ENCODE data around the gene FRMD4A.

Gene FRMD4A

DNA sequence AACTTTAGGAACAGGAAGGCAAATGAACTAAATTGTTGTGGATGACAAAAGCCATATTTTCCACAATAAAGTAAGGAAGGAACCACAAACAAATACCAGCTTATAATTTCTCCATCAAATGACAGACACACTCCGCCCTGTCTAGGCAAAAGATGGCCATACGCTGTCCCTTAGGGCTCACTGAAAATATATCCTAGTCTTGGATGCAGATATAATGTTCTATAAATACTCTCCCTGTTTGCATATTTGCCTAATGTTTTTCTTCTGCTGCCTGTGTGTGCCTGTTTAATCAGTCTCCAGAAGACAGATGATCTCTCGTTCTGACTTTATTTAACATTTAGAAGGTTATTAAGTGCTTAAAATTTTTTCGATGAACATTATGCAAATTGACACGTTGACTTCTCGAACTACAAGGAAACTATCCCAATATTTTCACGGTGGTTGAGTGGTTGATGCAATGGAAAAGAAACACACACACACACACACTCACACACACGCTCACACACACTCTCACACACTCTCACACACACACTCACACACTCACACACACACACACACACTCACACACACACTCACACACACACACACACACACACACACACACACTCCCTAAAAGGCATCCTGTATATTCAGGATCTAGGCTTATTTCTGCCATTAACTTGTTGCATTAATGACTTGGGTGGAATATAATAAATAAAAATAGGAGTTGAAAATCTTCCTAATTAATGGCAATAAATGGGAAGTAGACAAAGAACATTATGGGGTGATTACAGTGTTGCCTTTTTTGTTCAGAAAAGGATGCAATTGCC, 446.9 kb downstream of the FRMD4A start:
- TF ChIP-seq, protein P1, sequence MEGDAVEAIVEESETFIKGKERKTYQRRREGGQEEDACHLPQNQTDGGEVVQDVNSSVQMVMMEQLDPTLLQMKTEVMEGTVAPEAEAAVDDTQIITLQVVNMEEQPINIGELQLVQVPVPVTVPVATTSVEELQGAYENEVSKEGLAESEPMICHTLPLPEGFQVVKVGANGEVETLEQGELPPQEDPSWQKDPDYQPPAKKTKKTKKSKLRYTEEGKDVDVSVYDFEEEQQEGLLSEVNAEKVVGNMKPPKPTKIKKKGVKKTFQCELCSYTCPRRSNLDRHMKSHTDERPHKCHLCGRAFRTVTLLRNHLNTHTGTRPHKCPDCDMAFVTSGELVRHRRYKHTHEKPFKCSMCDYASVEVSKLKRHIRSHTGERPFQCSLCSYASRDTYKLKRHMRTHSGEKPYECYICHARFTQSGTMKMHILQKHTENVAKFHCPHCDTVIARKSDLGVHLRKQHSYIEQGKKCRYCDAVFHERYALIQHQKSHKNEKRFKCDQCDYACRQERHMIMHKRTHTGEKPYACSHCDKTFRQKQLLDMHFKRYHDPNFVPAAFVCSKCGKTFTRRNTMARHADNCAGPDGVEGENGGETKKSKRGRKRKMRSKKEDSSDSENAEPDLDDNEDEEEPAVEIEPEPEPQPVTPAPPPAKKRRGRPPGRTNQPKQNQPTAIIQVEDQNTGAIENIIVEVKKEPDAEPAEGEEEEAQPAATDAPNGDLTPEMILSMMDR (IDR thresholded peaks at IDR 0.05; ENCODE audit: low read depth, low read length, missing control alignments), result no peak
- H3K4me3 ChIP-seq (replicated peaks; ENCODE audit: low read depth, low read length), result no peak overlapping the region
- no peak for DNase-seq (ENCODE audit: extremely low read depth, low read depth)

DNA sequence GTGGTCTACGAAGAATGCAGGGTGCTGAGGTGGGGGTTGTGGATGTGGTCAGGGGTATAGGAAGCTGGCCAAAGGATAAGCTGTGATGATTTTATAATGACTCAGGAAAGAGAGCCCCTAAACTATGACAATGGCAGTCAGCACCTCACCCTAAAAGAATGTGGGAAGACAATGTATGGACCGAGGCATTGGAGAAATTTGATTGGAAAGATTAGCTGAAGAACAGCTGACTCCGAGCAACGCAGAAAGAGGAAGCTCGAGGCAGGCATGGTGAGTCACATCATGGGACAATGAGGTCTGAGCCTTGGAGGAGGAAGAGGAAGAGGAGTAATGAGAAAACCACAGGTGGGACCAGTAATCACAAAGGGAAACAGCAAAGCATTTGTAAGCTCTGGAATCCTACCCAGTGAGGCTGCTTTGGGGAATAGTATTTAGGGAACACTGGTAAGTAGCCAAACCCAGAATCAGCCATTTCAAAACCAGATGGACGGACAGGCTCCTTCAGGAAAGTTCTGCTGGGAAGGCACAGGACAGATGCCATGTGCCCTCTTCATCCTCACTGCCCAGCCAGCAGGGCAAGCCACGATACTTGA, 448.5 kb downstream of the FRMD4A start:
- TF ChIP-seq, protein P1 (IDR thresholded peaks at IDR 0.05; ENCODE audit: low read depth, low read length, missing control alignments), result no peak
- DNase-seq (ENCODE audit: extremely low read depth, low read depth), result peak; percentile 90

DNA sequence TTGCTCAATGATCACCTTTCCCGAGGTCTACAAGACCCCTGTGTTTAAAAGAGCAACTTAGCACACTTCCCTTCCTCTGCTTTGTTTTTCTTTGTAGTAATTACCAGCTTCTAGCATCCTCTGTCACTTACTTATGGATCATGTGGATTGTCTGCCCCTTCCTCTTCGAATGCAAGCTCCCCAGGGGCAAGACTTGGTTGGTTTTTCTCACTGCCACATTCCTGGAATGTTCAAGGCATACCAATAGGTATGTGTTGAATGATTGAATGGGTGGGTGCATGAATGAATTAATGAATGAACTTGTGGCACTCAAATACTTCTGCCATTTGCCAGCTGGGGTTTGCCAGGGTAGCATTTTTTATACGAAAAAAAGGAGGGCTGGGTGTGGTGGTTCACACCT, 450.0 kb downstream of the FRMD4A start:
- no peak overlapping the region for H3K4me3 ChIP-seq (replicated peaks; ENCODE audit: low read depth, low read length)
- TF ChIP-seq, protein P1 (IDR thresholded peaks at IDR 0.05; ENCODE audit: low read depth, low read length, missing control alignments), result no peak
- no peak for DNase-seq (ENCODE audit: extremely low read depth, low read depth)

More for the DNA sequence above, 448.5 kb downstream of the FRMD4A start:
- no peak overlapping the region; the same call in 1 of the 2 replicates for H3K4me3 ChIP-seq (replicated peaks; ENCODE audit: low read depth, low read length)

DNA sequence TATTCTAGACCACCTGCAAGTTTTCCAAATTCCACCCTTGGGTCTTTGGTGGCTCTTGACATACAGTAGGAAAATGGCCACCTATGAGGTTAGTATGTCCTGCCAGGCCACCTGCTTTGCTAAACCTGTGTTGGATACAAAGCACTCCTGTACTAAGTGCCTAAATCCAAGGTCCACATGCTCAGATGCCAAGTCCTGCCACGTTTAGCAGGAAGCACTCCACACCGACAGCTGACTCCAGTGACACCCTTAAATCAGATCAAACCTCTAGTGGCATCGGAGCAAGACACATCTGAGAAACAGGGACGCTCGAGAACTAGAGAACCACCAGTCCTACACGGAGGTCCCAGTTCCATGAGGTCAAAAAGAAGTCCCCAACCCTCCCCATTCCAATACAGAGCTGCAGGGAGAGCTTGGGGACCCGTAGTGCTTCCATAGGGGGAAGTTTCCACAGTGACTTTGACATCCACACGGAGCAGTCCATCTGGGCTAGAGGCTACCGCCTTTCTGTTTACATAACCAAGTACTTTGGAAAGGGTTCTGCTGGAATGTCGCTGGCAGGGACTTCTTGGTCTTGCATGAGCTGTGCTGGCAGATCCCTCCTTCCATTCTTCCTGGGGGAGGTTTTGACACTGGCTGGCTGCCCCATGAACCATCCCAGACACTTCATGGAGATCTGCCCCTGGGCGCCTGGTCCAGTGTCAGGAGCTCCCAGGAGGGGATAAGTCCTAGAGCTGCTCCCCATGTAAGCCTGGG, 453.4 kb downstream of the FRMD4A start:
- H3K4me3 ChIP-seq (replicated peaks; ENCODE audit: low read depth, low read length), result no peak overlapping the region
- no peak for DNase-seq (ENCODE audit: extremely low read depth, low read depth)
- TF ChIP-seq, protein P1 (IDR thresholded peaks at IDR 0.05; ENCODE audit: low read depth, low read length, missing control alignments), result no peak

DNA sequence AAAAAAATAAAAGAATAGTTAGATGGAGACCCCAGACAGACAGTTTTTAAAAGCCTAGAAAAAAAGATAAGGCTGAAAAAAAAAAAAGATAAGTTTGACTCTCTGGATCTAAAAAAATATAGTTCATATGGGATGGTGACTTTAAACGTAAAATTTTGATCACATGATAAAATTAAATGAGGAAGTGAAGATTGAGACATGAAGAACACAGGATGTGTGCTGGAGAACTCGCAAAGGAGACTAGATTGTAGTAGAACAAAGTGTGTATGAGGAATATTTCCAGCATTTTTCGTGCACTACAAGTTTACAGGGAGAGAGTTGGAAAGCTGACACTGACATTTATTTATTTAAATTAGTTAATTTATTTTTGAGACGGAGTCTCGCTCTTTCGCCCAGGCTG, 457.5 kb downstream of the FRMD4A start:
- DNase-seq (ENCODE audit: extremely low read depth, low read depth), result no peak
- TF ChIP-seq, protein P1 (IDR thresholded peaks at IDR 0.05; ENCODE audit: low read depth, low read length, missing control alignments), result no peak
- no peak overlapping the region for H3K4me3 ChIP-seq (replicated peaks; ENCODE audit: low read depth, low read length)

DNA sequence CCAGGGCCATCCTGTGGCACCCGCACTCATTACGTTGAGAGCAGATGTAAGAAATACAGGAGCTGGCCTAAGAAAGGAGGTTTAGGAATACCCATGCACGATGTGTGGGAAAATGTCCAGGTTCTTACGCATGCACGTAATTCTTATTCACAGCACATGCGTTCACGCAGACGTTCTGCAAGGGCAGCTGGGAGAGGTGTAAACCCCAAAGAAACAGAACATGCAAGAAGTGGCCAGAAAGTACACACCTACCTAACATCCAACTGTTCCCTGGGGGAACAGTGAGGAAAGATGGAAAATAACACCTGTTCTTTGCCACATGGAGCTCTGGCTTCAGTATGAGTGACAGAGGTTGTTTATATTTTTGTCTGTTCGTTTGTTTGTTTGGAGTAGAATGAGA, 458.3 kb downstream of the FRMD4A start:
- no peak overlapping the region for H3K4me3 ChIP-seq (replicated peaks; ENCODE audit: low read depth, low read length)
- no peak for DNase-seq (ENCODE audit: extremely low read depth, low read depth)
- TF ChIP-seq, protein P1 (IDR thresholded peaks at IDR 0.05; ENCODE audit: low read depth, low read length, missing control alignments), result no peak
